Ishikawa (cell line): ENCODE measurements around the gene EPHA2.
A peak's percentile ranks its signal among the peaks of the same experiment; 100 is the strongest.

Source experiments
- CEBPB ChIP-seq: IDR thresholded peaks from 2 replicates; pipeline ENCODE4 v1.6.1; 2012
- CREB1 ChIP-seq: IDR thresholded peaks from 2 replicates; pipeline ENCODE4 v1.6.1; 2012; ENCODE audit warnings: low read depth
- EGR1 ChIP-seq: IDR thresholded peaks from 2 replicates; pipeline ENCODE4 v1.6.1; 2012
- EP300 ChIP-seq: IDR thresholded peaks from 2 replicates; pipeline ENCODE4 v1.6.1; 2012; ENCODE audit warnings: borderline replicate concordance
- FOXM1 ChIP-seq: IDR thresholded peaks from 2 replicates; pipeline ENCODE4 v1.6.1; 2012; ENCODE audit warnings: low read depth, borderline replicate concordance
- NFIC ChIP-seq: IDR thresholded peaks from 2 replicates; pipeline ENCODE4 v1.6.1; 2012
- RAD21 ChIP-seq: IDR thresholded peaks from 2 replicates; pipeline ENCODE4 v1.6.1; 2012; ENCODE audit warnings: low read depth
- TAF1 ChIP-seq: IDR thresholded peaks from 2 replicates; pipeline ENCODE4 v1.6.1; 2012; ENCODE audit warnings: low read depth, mild to moderate bottlenecking
- TCF12 ChIP-seq: IDR thresholded peaks from 2 replicates; pipeline ENCODE4 v1.6.1; 2012; ENCODE audit warnings: low read depth
- TEAD4 ChIP-seq: IDR thresholded peaks from 2 replicates; pipeline ENCODE4 v1.6.1; 2012
- YY1 ChIP-seq: IDR thresholded peaks from 2 replicates; pipeline ENCODE4 v1.6.1; 2012; ENCODE audit warnings: low read depth
- ZBTB7A ChIP-seq: IDR thresholded peaks from 2 replicates; pipeline ENCODE4 v1.6.1; 2012; ENCODE audit warnings: low read depth
- TF ChIP-seq, protein P1 (sequence below): IDR thresholded peaks from 2 replicates; pipeline ENCODE4 v1.6.1; 2012
- TF ChIP-seq, protein P2 (sequence below): IDR thresholded peaks from 2 replicates; pipeline ENCODE4 v1.6.1; 2012
- TF ChIP-seq, protein P3 (sequence below): IDR thresholded peaks from 2 replicates; pipeline ENCODE4 v1.6.1; 2012; ENCODE audit warnings: low read depth, mild to moderate bottlenecking

Gene EPHA2

DNA sequence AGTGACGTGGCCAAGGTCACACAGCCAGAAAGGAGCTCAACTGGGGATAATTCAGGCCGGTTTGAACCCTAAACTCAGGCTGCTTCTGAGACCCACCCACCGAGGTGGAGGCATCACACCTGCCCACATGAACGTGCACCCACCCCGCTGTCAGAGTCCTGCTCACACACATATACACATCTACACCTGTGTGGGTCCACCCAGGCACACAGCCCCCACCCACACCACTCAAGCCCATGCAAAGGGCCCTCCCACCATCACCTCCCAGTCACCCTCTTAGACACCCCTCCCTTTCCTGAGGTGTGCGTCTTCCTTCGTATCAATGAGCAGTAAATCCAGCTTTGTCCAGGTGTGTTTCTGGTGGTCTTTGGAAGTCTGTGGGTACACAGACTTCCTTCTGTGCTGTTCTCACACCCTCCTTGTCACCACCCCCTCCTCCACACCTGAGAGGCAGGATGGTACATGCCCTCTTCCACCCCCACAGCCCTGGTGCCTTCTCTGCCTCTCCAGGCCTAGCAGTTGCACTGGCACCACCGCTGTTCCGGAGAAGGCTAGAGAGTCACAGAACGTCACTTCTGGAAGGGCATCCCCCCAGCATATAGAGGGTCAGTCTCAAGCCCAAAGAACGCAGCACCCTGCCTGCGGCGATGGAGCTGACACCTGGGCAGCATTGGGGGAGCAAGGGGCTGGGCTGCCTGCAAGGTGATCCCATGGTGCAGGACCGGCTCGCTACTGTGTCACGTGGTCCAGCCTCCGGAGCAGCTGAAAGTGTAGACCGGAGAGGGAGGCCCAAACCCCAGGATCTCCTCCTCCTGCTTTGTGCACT is 63.6 kb downstream of the EPHA2 start:
- no peak for TF ChIP-seq EGR1
- TF ChIP-seq, protein P1, sequence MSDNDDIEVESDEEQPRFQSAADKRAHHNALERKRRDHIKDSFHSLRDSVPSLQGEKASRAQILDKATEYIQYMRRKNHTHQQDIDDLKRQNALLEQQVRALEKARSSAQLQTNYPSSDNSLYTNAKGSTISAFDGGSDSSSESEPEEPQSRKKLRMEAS, result no peak
- TF ChIP-seq, protein P2, sequence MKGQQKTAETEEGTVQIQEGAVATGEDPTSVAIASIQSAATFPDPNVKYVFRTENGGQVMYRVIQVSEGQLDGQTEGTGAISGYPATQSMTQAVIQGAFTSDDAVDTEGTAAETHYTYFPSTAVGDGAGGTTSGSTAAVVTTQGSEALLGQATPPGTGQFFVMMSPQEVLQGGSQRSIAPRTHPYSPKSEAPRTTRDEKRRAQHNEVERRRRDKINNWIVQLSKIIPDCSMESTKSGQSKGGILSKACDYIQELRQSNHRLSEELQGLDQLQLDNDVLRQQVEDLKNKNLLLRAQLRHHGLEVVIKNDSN, result no peak
- no peak for TF ChIP-seq YY1

DNA sequence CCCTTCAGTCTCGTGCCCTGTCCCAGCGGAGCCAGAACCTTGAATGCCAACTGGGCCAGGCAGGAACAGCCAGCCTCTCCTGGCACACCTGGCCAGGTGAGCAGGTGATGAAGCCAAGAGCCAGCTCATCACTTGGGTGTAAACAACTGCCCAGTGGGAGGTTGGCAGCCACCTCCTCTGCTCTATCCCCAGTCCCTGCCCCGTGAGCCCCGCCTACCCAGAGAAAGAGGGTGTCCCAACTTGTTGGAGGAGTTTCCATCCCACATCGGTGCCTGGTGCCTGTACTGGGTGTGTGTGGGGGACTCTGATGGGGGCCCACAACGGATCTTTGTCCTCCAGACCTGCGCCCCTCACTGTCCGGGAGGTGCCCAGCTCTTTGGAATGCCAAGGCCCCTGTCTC is 64.6 kb downstream of the EPHA2 start:
- TF ChIP-seq, protein P1, result 0 out of 2 replicates have a peak, but pooled peaks have one; percentile 27
- peak; percentile 63 for TF ChIP-seq TCF12
- TF ChIP-seq, protein P2, result no peak
- TF ChIP-seq NFIC, result peak; percentile 65

DNA sequence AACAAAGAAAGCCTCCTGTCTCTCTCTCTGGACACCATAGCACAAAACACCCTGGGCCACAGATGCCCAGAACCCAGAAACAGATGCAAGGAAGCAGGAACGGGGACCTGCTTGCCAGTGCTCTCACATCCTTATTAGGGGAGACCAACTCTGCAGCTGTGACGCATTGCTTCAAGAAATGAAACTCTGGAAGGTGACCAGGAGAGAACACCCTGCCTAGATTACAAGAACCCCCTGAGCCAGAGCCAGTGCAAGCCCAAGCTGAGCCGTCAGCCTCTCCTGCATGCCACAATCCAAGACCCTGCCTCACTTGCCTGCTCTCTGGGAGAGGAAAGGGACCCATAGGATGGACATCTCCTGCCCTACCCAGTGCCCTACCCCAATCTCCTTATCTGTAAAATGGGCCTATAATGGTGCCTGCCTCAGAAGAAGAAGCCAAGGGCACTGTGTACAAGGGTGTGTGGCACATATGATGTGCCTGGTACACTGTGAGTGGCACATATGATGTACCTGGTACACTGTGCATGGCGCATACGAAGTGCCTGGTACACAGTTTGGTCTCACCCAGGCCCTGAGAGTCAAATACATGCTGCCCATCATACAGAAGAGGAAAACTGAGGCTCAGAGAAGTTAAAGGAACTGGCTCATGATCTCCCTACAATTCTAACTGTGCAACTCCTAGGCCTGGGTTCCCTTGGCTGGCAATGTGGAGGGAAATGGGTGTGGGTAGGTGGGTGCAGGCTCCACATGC is 65.6 kb downstream of the EPHA2 start:
- TF ChIP-seq TEAD4 (no peak), EGR1 (no peak), ZBTB7A (no peak), NFIC (no peak), CREB1 (no peak)

DNA sequence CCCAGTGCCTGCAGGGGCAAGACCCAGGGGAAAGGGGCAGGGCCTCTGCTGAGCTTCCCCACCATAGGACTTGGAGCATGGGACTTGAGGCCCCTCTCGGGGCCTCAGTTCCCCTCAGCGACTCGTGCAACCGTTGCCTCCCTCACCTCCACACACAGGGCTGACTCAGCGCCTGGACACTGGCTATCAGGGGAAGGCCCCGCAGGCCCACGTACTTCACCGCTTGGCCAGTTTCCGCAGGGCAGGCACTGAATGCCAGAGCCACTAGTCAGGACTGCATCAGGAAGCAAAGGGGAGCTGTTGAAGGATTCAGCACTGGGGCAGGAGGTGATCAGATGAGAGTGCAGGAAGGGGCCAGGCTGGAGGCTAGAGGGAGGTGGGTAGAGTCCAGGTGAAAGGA is 66.9 kb downstream of the EPHA2 start:
- TF ChIP-seq RAD21 (no peak), CEBPB (no peak), TCF12 (no peak), TAF1 (no peak), ZBTB7A (no peak), EGR1 (no peak), TEAD4 (no peak)

DNA sequence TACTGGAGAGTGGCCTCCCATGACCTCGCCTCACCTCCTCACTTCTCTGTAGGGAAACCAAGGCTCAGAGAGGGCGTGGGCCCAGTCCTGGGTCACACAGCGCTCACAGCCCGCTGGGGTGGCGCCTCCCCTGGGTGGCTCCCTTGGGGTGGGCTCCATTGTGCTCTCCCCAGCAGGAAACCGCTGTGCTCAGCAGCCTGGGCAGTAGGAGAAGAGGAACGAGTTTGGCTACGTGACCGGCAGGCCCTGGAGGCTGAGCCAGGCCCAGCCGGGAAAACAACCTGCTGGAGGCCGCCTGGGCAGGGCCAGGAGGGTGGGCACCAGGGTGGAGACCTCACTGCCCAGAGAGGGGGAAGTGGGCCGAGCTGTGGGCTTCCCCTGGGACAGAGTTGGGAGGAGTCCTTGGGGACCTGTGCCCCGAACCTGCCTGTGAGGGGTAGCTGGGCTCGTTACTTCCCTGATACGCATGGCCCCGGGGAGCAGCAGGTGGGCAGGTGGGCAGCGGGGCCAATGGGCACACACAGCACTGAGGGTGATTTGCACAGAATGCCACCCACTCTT is 67.4 kb downstream of the EPHA2 start:
- TF ChIP-seq TEAD4 (no peak), TCF12 (peak; percentile 75; the same call in 1 of the 2 replicates), YY1 (peak; percentile 53; the same call in 1 of the 2 replicates), ZBTB7A (peak; percentile 84; the same call in 1 of the 2 replicates), EP300 (peak; percentile 44; the same call in 1 of the 2 replicates)
- TF ChIP-seq, protein P2, result no peak
- TF ChIP-seq, protein P3, sequence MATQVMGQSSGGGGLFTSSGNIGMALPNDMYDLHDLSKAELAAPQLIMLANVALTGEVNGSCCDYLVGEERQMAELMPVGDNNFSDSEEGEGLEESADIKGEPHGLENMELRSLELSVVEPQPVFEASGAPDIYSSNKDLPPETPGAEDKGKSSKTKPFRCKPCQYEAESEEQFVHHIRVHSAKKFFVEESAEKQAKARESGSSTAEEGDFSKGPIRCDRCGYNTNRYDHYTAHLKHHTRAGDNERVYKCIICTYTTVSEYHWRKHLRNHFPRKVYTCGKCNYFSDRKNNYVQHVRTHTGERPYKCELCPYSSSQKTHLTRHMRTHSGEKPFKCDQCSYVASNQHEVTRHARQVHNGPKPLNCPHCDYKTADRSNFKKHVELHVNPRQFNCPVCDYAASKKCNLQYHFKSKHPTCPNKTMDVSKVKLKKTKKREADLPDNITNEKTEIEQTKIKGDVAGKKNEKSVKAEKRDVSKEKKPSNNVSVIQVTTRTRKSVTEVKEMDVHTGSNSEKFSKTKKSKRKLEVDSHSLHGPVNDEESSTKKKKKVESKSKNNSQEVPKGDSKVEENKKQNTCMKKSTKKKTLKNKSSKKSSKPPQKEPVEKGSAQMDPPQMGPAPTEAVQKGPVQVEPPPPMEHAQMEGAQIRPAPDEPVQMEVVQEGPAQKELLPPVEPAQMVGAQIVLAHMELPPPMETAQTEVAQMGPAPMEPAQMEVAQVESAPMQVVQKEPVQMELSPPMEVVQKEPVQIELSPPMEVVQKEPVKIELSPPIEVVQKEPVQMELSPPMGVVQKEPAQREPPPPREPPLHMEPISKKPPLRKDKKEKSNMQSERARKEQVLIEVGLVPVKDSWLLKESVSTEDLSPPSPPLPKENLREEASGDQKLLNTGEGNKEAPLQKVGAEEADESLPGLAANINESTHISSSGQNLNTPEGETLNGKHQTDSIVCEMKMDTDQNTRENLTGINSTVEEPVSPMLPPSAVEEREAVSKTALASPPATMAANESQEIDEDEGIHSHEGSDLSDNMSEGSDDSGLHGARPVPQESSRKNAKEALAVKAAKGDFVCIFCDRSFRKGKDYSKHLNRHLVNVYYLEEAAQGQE, result no peak

DNA sequence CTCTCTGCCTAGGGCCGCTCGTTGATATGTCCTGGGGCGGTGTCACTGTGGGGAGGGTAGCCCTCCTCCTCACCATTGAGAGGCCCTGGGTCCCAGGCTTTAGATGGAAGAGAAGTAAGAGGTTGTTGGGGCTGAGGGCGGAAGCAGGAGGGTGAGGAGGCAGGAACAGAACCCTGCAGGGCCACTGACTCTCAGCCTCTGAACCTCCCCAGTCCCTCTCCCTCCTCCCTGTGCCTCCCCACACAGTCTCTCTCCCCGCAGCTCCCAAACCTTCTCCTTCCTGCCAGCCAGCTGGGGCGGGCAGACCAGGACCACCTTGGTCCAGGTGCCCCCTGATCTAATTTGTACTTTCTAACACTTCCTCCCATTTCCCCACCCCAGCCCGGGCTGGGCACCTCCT is 68.1 kb downstream of the EPHA2 start:
- TF ChIP-seq CEBPB (no peak), EP300 (no peak), TCF12 (no peak)

DNA sequence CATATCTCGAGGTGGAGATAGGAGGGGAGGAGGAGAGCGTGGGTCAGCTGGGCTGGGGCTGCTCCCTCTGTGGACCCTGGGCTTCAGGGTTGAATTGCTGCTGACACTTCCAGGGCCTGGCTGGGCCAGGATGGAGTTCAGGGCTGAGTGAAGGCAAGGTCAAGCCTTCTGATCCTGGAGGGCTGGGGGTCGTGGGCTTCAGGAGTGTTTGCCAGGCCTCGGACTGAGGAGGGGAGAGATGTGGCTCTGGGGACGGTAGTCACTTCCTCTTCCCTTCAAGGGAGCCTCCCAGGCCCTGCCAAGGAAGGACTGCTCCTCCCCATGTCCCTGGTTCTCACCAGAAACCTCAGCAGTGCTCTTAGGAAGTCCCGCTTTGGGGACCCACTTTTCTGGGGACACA is 70.3 kb downstream of the EPHA2 start:
- TF ChIP-seq TEAD4 (no peak), YY1 (no peak), TAF1 (no peak), CEBPB (no peak), EP300 (no peak), TCF12 (no peak), RAD21 (no peak), FOXM1 (no peak), NFIC (no peak), ZBTB7A (no peak), CREB1 (no peak), EGR1 (no peak)
- TF ChIP-seq, protein P2, result no peak
- TF ChIP-seq, protein P1, result no peak
- TF ChIP-seq, protein P3, result no peak
